HS-27A (cell line): ENCODE measurements around the gene ZNF90.
"Not testable (repeated sequence)": the region's sequence is repeated elsewhere in the genome, so short reads cannot be mapped to it uniquely, and the experiment has no call there.

Source experiments
- DNase-seq: peaks from one replicate; pipeline ENCODE4 v3.0.0-alpha.2; 2012; ENCODE audit warnings: low read depth, missing footprints

The ZNF90 gene

DNA sequence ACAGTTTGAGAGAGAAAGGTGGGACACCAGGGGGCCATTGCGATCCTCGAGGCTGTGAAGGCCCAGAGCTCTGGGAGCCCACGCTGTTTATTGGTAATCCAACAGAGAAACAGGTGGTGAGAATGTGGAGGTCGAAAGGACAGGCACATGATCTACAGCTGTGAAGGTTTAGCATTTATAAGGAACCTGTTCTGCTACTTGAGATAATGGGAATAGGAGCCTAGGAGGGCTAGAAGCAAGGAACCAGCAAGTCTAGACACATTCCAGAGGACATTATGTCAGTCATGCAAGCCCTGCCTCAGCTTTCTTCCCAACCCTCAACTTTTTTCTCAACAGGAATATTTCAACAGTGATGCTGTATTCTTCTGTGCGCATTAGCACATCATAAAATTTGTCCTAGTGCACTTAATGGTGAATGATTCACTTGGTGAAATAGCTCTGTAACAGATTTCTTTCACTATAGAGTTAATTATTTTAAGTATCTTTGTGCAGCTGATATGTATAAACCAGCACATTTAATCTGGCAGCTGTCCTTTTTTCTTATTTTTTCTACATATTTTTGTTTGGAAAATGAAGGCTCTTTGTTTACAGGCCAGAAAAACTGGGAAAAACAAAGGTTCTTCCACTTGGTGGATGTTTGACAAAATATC lies 25.4 kb downstream of the ZNF90 start:
- DNase-seq = no peak

- DNase-seq = no peak
Observed at GRCh38 chr19:20107301-20107700, 29.5 kb downstream of the ZNF90 start.

DNA sequence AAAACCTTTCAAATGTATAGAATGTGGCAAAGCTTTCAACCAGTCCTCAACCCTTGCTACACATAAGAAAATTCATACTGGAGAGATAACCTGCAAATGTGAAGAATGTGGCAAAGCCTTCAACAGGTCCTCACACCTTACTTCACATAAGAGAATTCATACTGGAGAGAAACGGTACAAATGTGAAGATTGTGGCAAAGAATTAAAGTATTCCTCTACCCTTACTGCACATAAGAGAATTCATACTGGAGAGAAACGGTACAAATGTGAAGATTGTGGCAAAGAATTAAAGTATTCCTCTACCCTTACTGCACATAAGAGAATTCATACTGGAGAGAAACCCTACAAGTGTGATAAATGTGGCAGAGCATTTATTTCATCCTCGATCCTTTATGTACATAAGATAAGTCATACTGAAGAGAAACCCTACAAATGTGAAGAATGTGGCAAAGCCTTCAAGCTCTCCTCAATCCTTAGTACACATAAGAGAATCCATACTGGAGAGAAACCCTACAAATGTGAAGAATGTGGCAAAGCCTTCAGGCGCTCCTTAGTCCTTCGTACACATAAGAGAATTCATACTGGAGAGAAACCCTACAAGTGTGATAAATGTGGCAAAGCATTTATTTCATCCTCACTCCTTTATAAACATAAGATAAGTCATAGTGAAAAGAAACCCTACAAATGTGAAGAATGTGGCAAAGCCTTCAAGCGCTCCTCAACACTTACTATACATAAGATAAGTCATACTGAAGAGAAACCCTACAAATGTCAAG lies 40.5 kb downstream of the ZNF90 start:
- not testable (repeated sequence) for DNase-seq

DNA sequence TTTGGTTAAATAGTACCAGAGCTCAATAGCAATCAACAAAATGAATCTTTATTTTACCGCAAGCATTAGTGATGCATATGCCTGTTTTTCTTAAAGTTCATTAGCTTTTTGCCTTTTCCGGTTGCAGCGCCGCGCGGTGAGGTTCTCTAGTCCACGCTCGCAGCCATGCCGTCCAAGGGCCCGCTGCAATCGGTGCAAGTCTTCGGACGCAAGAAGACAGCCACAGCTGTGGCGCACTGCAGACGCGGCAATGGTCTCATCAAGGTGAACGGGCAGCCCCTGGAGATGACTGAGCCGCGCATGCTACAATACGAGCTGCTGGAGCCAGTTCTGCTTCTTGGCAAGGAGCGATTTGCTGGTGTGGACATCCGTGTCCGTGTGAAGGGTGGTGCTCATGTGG lies 47.1 kb downstream of the ZNF90 start:
- DNase-seq = no peak

GRCh38 chr19:20132933-20133332 lies 55.1 kb downstream of the ZNF90 start:
- DNase-seq = not testable (repeated sequence)

DNA sequence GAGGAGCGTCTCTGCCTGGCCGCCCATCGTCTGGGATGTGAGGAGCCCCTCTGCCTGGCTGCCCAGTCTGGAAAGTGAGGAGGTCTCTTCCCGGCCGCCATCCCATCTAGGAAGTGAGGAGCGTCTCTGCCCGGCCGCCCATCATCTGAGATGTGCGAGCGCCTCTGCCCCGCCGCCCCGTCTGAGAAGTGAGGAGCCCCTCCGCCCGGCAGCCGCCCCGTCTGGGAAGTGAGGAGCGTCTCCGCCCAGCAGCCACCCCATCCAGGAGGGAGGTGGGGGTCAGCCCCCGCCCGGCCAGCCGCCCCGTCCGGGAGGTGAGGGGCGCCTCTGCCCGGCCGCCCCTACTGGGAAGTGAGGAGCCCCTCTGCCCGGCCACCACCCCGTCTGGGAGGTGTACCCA lies 59.9 kb downstream of the ZNF90 start:
- not testable (repeated sequence) for DNase-seq

GRCh38 chr19:20151617-20152145 lies 73.9 kb downstream of the ZNF90 start:
- no peak for DNase-seq

DNA sequence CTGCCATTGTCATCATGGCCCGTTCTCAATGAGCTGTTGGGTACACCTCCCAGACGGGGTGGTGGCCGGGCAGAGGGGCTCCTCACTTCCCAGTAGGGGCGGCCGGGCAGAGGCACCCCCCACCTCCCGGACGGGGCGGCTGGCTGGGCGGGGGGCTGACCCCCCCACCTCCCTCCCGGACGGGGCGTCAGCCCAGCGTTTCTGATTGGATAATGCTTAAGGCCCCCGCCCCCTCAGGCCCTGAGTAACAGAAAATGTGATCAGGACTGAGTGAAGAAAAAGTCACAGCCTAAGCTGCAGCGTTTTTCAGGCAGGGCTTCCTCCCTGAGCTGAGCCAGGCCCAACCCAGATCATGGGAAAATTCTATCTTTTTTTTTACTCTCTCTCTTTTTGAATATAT lies 74.7 kb downstream of the ZNF90 start:
- not testable (repeated sequence) for DNase-seq

- no peak for DNase-seq
Observed at GRCh38 chr19:20153281-20153680, 75.5 kb downstream of the ZNF90 start.

DNA sequence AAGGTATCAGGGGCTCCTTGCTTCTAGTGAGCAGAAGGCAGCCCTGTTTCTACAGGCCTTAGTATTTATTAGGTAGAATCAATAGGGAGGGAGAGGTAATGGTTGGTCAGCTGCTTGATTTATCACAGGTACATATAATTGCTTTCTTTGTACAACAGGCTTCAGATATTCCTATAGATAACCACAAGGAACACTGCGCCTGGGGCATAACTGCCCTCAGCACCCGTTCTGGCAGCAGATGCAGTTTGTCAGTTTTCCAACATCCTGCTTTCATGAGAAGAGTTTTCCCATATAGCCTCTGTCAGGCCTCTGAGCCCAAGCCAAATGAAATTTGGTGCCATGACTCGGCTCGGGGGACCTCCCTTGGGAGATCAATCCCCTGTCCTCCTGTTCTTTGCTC lies 76.8 kb downstream of the ZNF90 start:
- DNase-seq = no peak

- DNase-seq = no peak
Observed at GRCh38 chr19:20162821-20163220, 85.0 kb downstream of the ZNF90 start.

DNA sequence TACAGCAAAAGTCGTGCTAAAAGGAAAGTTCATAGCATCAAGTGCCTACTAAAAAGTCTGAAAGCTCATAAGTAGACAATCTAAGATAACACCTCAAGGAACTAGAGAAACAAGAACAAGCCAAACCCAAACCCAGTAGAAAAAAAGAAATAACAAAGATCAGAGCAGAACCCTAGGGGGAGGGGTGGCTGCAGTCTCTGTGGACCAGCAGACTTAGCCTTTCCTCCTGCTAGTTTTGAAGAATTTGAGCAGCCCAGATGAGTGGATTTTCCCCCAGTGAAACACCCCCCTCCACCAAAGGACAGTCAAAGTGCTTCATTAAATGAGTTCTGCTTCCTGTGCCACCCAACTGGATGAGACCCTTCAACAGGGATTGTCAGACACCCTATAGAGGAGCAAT lies 86.7 kb downstream of the ZNF90 start:
- DNase-seq = no peak

GRCh38 chr19:20165971-20166592 lies 88.3 kb downstream of the ZNF90 start:
- no peak for DNase-seq

DNA sequence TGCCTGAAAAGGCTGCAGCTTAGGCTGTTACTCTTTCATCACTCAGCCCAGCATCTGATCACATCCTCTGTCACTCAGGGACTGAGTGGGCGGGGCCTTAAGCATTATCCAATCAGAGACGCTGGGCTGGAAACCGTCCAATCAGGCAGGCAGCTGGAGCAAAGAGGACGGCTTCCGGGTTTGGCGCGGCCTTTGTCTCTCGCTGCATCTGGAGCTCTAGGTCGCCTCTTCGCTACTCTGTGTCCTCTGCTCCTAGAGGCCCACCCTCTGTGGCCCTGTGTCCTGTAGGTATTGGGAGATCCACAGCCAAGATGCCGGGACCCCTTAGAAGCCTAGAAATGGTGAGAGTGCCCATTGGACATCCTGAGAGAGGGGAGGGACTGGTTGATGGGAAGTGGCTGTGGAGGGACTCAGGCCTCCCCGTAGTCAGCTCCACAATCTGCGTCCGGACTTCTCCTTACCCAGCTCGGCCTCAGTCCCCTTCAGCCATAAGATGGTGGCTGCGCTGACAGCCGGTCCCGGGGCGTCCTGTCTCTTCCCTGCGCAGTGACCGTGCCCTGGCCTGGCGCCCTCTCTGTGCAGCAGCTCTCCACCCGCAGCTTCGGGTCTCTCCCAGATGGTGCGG lies 89.3 kb downstream of the ZNF90 start, which contains the start of gene ZNF486:
Gene ZNF486 (plus strand): TSS at position 195 of the 625 bp plus-strand sequence. CDS start 117 bp downstream, at position 312.
- DNase-seq = peak; percentile 23

- no peak for DNase-seq
Observed at GRCh38 chr19:20167651-20168122, 89.9 kb downstream of the ZNF90 start.
